K562 (cell line): Measurements from ENCODE around the gene SLC4A4. TPM values are rescaled to one million over a fixed set of nuclear protein-coding genes. Genes with fewer than 3 reads are reported as not detected.
A peak's percentile ranks its signal among the peaks of the same experiment; 100 is the strongest.

Experiments used
- ATAC-seq: fragments of 200-7000 bp; cut with Tn5 transposase; 3 replicates; pipeline ENCODE4 v1.9.1; 2020; ENCODE audit warnings: moderate library complexity
- BruUV-seq: library from RNA; stranded (reverse); fragments of 400-500 nt; replicated peaks from 2 replicates; lab custom pipeline; 2021; lab: Mats Ljungman, UMichigan
- CTCF ChIA-PET: fragments of 300-600 bp; formaldehyde crosslinking; extraction: SDS; loops from one replicate; lab custom pipeline; 2021; ENCODE audit warnings: low intra/inter-chr PET ratio; lab: Yijun Ruan, JAX
- POLR2A ChIA-PET: fragments of 300-600, 350-650 bp; sonication (Branson Sonifier 250); formaldehyde crosslinking; extraction: SDS; loops from one replicate; lab custom pipeline; 2021; ENCODE audit warnings: antibody characterized with exemption, inconsistent platforms; lab: Yijun Ruan, JAX
- DNase-seq, 4 experiments: peaks; one replicate each; pipeline versions ENCODE4 v3.0.0 to v3.0.0-alpha.2; 2011 to 2018; ENCODE audit warnings: low spot score in 3 of 4, mixed read lengths in 3 of 4; ENCODE audit errors: extremely low read depth in 1 of 4
- FAIRE-seq: peaks from 2 replicates; lab custom pipeline; 2011; peaks lifted over from hg19 to GRCh38; lab: Jason Lieb, UNC
- H2AFZ ChIP-seq: 2 replicates; pipeline ENCODE4 v1.6.0; 2011; ENCODE audit warnings: low read depth, low read length, control low read depth, inconsistent platforms
- H3K27ac ChIP-seq: fragments of 200-600 bp; 3 replicates; pipeline ENCODE4 v1.8.0; 2011; ENCODE audit warnings: low read depth, mild to moderate bottlenecking, control low read depth, inconsistent platforms, low read length, moderate library complexity, mixed read lengths; ENCODE audit errors: extremely low read depth
- H3K27me3 ChIP-seq, 2 experiments: fragments of 300-600 bp in 1 of 2; 2 replicates in 1 of 2; 3 replicates in 1 of 2; pipeline versions ENCODE4 v1.6.0 to v1.8.0; 2011; ENCODE audit warnings: inconsistent platforms in 2 of 2, low read length in 2 of 2, mild to moderate bottlenecking in 1 of 2, mixed read lengths in 1 of 2, moderate library complexity in 1 of 2; ENCODE audit not compliant: control insufficient read depth in 2 of 2, insufficient read depth in 2 of 2
- H3K36me3 ChIP-seq: fragments of 300-600 bp; 3 replicates; pipeline ENCODE4 v1.8.0; 2011; ENCODE audit warnings: mild to moderate bottlenecking, low read length, inconsistent platforms; ENCODE audit not compliant: control insufficient read depth, insufficient read depth
- H3K4me1 ChIP-seq, 2 experiments: fragments of 200-600 bp in 1 of 2; replicated peaks in 1 of 2; 2 replicates in 1 of 2; 3 replicates in 1 of 2; pipeline versions ENCODE4 v1.5.1 to v1.8.0; 2011; ENCODE audit warnings: inconsistent platforms in 2 of 2, low read length in 2 of 2, mild to moderate bottlenecking in 1 of 2, mixed read lengths in 1 of 2, moderate library complexity in 1 of 2; ENCODE audit not compliant: control insufficient read depth in 2 of 2, insufficient read depth in 2 of 2
- H3K4me2 ChIP-seq: 2 replicates; pipeline ENCODE4 v1.6.1; 2011; ENCODE audit warnings: low read length, control low read depth, inconsistent platforms, mixed read lengths; ENCODE audit not compliant: insufficient read depth
- H3K4me3 ChIP-seq: fragments of 200-600 bp; sonication (generic), shearing (Covaris generic); 2 replicates; pipeline ENCODE4 v1.5.1; 2016; ENCODE audit warnings: control low read depth, inconsistent platforms
- H3K79me2 ChIP-seq: fragments of 200-600 bp; 3 replicates; pipeline ENCODE4 v1.8.0; 2011; ENCODE audit warnings: low read length, inconsistent platforms; ENCODE audit not compliant: control insufficient read depth, insufficient read depth
- H3K9ac ChIP-seq, 2 experiments: 2 replicates each; pipeline versions ENCODE4 v1.6.0 to v1.6.1; 2011; ENCODE audit warnings: low read depth in 2 of 2, low read length in 2 of 2, control low read depth in 1 of 2, inconsistent platforms in 1 of 2, mild to moderate bottlenecking in 1 of 2, mixed read lengths in 1 of 2; ENCODE audit not compliant: insufficient read depth in 1 of 2
- H3K9me1 ChIP-seq: one replicate; pipeline ENCODE4 v1.6.0; 2011; ENCODE audit warnings: inconsistent platforms, mild to moderate bottlenecking, low read length, moderate library complexity; ENCODE audit not compliant: control insufficient read depth, insufficient read depth
- H3K9me3 ChIP-seq: replicated peaks from 2 replicates; pipeline ENCODE4 v1.5.1; 2011; ENCODE audit warnings: low read depth, low read length, inconsistent platforms; ENCODE audit not compliant: control insufficient read depth, insufficient read depth
- H4K20me1 ChIP-seq: replicated peaks from 2 replicates; pipeline ENCODE4 v1.6.1; 2011; ENCODE audit warnings: low read length, inconsistent platforms, mixed read lengths; ENCODE audit not compliant: control insufficient read depth, insufficient read depth
- ATF3 ChIP-seq, 2 experiments: fragments of 450-650 bp in 1 of 2; sonication (generic) in 1 of 2; formaldehyde crosslinking in 1 of 2; IDR thresholded peaks in 1 of 2; conservative IDR thresholded peaks in 1 of 2; 2 replicates each; pipeline versions ENCODE4 v1.6.1 to v1.8.1; 2016 to 2023; ENCODE audit warnings: mild to moderate bottlenecking in 2 of 2, moderate library complexity in 2 of 2, inconsistent platforms in 1 of 2, missing genetic modification reagents in 1 of 2
- FOSL1 ChIP-seq: fragments of 200-800 bp; sonication (Bioruptor generic); conservative IDR thresholded peaks from 2 replicates; pipeline ENCODE4 v1.6.1; 2016; ENCODE audit warnings: missing genetic modification characterization, missing compliant biosample characterization
- JUND ChIP-seq, 2 experiments: IDR thresholded peaks; 2 replicates in 1 of 2; 3 replicates in 1 of 2; pipeline ENCODE4 v1.6.1; 2011; ENCODE audit warnings: borderline replicate concordance in 2 of 2, low read depth in 2 of 2, low read length in 2 of 2, improper control_type of control experiment in 1 of 2, missing biosample characterization in 1 of 2, missing genetic modification characterization in 1 of 2, missing genetic modification reagents in 1 of 2
- ZNF280B ChIP-seq: fragments of 250-450 bp; sonication (Bioruptor Pico); IDR thresholded peaks from 2 replicates; pipeline ENCODE4 v1.5.1; 2021; ENCODE audit warnings: mild to moderate bottlenecking
- ZNF766 ChIP-seq: fragments of 200-800 bp; sonication (Bioruptor generic); conservative IDR thresholded peaks from 2 replicates; pipeline ENCODE4 v1.6.1; 2016; ENCODE audit warnings: missing genetic modification characterization, missing compliant biosample characterization
- WGBS: fragments of 100-300 bp; shearing (Covaris generic); methylation state at CpG from one replicate; pipeline ENCODE4 v1.1.6; 2016; ENCODE audit warnings: low coverage, mixed read lengths; ENCODE audit not compliant: insufficient coverage; ENCODE audit errors: missing lambda C conversion rate; 5-methylcytosine and 5-hydroxymethylcytosine counted together
- in situ Hi-C: fragments of 300-500 bp; cut with MboI; formaldehyde crosslinking; loops from 4 replicates; pipeline ENCODE4 v1.15.0; 2018; ENCODE audit warnings: inconsistent platforms, mixed read lengths
- intact Hi-C: fragments of 100-400 bp; cut with micrococcal nuclease; formaldehyde crosslinking; loops from 2 replicates; pipeline ENCODE4 v1.14.2; 2022
- polyA plus RNA-seq, 8 experiments: library from polyadenylated mRNA; depleted of rRNA in 4 of 8; stranded (reverse) in 5 of 8; unstranded in 3 of 8; fragments of >200 nt; fragmentation: Nextera tagmentation in 2 of 8; fragmentation: Illumina TruSeq in 1 of 8; extraction: Ambion mirVana in 2 of 8; extraction: Trizol in 1 of 8; gene quantifications; 2 replicates each; pipeline versions ENCODE4 v1.2.1 to v1.2.3, GENCODE V29; 2011 to 2014; ENCODE audit warnings: inconsistent platforms in 1 of 8, missing spikeins in 1 of 8
- total RNA-seq, 7 experiments: library from RNA; depleted of rRNA in 6 of 7; stranded (reverse); fragments of >200 nt in 6 of 7; fragmentation: Illumina TruSeq in 2 of 7; extraction: Trizol in 2 of 7; gene quantifications; 2 replicates each; pipeline versions ENCODE4 v1.2.1 to v1.2.3, GENCODE V29; 2011 to 2021; ENCODE audit warnings: low replicate concordance in 1 of 7

The SLC4A4 gene
- total and polyA plus RNA-seq, 9 of the 15 experiments (the other 6 are each of a cell fraction or from before 2014, with no cell fraction given), result 0.01 to 0.18 (median 0.07) TPM; not detected in 2

GRCh38 chr4:71377561-71377960, 38.7 kb downstream of the SLC4A4 start:
- Histone ChIP-seq H3K27ac (no peak overlapping the region), H3K79me2 (no peaks in the 10 kb centered on the region), H3K36me3 (no peaks in the 10 kb centered on the region), H3K4me1 (no peaks in the 10 kb centered on the region), H3K4me3 (no peak overlapping the region), H3K27me3 (no peaks in the 10 kb centered on the region), H3K9ac (no peak overlapping the region), H3K9me1 (no peaks in the 10 kb centered on the region), H3K9me3 (no peaks in the 10 kb centered on the region), H3K4me2 (no peak overlapping the region), H2AFZ (no peak overlapping the region), H4K20me1 (no peaks in the 10 kb centered on the region)
- BruUV-seq, result no TSS peak
- TF ChIP-seq ZNF766 (CRISPR knock-in tag), result 0 out of 2 replicates have a peak, but pooled peaks have one; percentile 38
- no peak for TF ChIP-seq ZNF280B (CRISPR knock-in tag)
- TF ChIP-seq ATF3 (IDR thresholded peaks at IDR 0.05), result 0 out of 2 replicates have a peak, but pooled peaks have one; percentile 23
- no peak for TF ChIP-seq ATF3 (CRISPR knock-in tag; conservative IDR thresholded peaks at IDR 0.05)
- TF ChIP-seq FOSL1 (tag), result peak; percentile 54
- TF ChIP-seq JUND (IDR thresholded peaks at IDR 0.05; ENCODE audit: borderline replicate concordance, low read depth, low read length), result no peak
- 0 out of 3 replicates have a peak, but pooled peaks have one; percentile 13 for TF ChIP-seq JUND (tag; IDR thresholded peaks at IDR 0.05; ENCODE audit: borderline replicate concordance, low read depth, low read length)
- ChIA-PET CTCF (no interaction called here), POLR2A (no interaction called here)
- FAIRE-seq, result no peak
- intact Hi-C loops (no loop called here), in situ Hi-C loops (no loop called here)
- 7% methylated on average over 4 of the region's 4 CpGs for WGBS
- no peak for DNase-seq
- ATAC-seq, result no peak
